Posterior vena cava (tissue), 2 donors: ENCODE results near the gene ANKRD11. TPM values are rescaled to one million over a fixed set of nuclear protein-coding genes. Genes with fewer than 3 reads are reported as not detected.
"Not testable (repeated sequence)": the region's sequence is repeated elsewhere in the genome, so short reads cannot be mapped to it uniquely, and the experiment has no call there.

ENCODE experiments used
- DNase-seq: peaks from one replicate; pipeline ENCODE4 v3.0.0-alpha.2; 2020; ENCODE audit warnings: low spot score
- intact Hi-C, 2 donors: fragments of 100-400 bp; cut with DNase I; formaldehyde crosslinking; loops; one replicate each; pipeline versions ENCODE4 v1.14.1 to v1.14.2; 2022 to 2023
- total RNA-seq, 2 donors: library from RNA; stranded (reverse); fragmentation: NEBNext Ultra II Directional; extraction: Animal tissue kit (Norgen Biotek cat#: 25700); gene quantifications; one replicate each; pipeline ENCODE4 v1.2.1, GENCODE V29; 2021
- donor health status: DM: yes; HTN: yes; CAD: no.
- donor health status: DM: yes; HTN: yes; CAD: no.

Gene ANKRD11
- total RNA-seq, 2 donors from 2014 or later, result 95.0 to 110 TPM

GRCh38 chr16:89400740-89401139, 89.6 kb downstream of the ANKRD11 start:
- intact Hi-C loops, result loop anchor here in 1 of 2 donors (10.0 kb wide), 1 partner anchor 84 kb away; no protein-coding TSS in a partner anchor
- DNase-seq, result no peak

- intact Hi-C loops, result no loop called here
Observed at GRCh38 chr16:89398924-89399323, 91.4 kb downstream of the ANKRD11 start.

GRCh38 chr16:89397331-89397861, 93.0 kb downstream of the ANKRD11 start:
- intact Hi-C loops, result no loop called here
- no peak for DNase-seq

More at GRCh38 chr16:89398924-89399323, 91.4 kb downstream of the ANKRD11 start:
- no peak for DNase-seq

GRCh38 chr16:89396156-89396555, 94.2 kb downstream of the ANKRD11 start:
- no peak for DNase-seq
- intact Hi-C loops, result no loop called here

GRCh38 chr16:89395150-89396142, 94.9 kb downstream of the ANKRD11 start:
- DNase-seq, result peak; percentile 91
- intact Hi-C loops, result loop anchor here in 1 of 2 donors (1.0 kb wide), 1 partner anchor 21 kb away; no protein-coding TSS in a partner anchor

- no peak for DNase-seq
- intact Hi-C loops, result no loop called here
Observed at GRCh38 chr16:89393738-89394406, 96.5 kb downstream of the ANKRD11 start.

GRCh38 chr16:89392881-89393737, 97.3 kb downstream of the ANKRD11 start:
- no peak for DNase-seq
- intact Hi-C loops, result no loop called here

- intact Hi-C loops, DNase-seq: not testable (repeated sequence)
Observed at GRCh38 chr16:89390224-89390583, 100.2 kb downstream of the ANKRD11 start.

GRCh38 chr16:89389504-89390223, 100.7 kb downstream of the ANKRD11 start:
- DNase-seq, intact Hi-C loops: not testable (repeated sequence)

- no peak for DNase-seq
- intact Hi-C loops, result no loop called here
Observed at GRCh38 chr16:89388536-89388935, 101.8 kb downstream of the ANKRD11 start.

GRCh38 chr16:89386306-89387185, 103.8 kb downstream of the ANKRD11 start:
- intact Hi-C loops, result no loop called here
- no peak for DNase-seq

- intact Hi-C loops, result no loop called here
- no peak for DNase-seq
Observed at GRCh38 chr16:89385712-89386111, 104.6 kb downstream of the ANKRD11 start.

GRCh38 chr16:89384282-89384681, 106.1 kb downstream of the ANKRD11 start:
- intact Hi-C loops, result no loop called here
- no peak for DNase-seq

- intact Hi-C loops, result no loop called here
- DNase-seq, result no peak
Observed at GRCh38 chr16:89383095-89384003, 107.0 kb downstream of the ANKRD11 start.

GRCh38 chr16:89382555-89382954, 107.8 kb downstream of the ANKRD11 start:
- intact Hi-C loops, result not testable (repeated sequence)

GRCh38 chr16:89381788-89382187, 108.6 kb downstream of the ANKRD11 start:
- intact Hi-C loops, result no loop called here
- no peak for DNase-seq

More at GRCh38 chr16:89382555-89382954, 107.8 kb downstream of the ANKRD11 start:
- DNase-seq, result not testable (repeated sequence)
